HPDE6-E6E7 (cell line): ENCODE results near the gene LTA4H.
"Not testable (repeated sequence)": the region's sequence is repeated elsewhere in the genome, so short reads cannot be mapped to it uniquely, and the experiment has no call there.

Experiments used
- DNase-seq: peaks from one replicate; pipeline ENCODE4 v3.0.0; 2011; ENCODE audit warnings: missing footprints; ENCODE audit errors: extremely low spot score

Gene LTA4H

DNA sequence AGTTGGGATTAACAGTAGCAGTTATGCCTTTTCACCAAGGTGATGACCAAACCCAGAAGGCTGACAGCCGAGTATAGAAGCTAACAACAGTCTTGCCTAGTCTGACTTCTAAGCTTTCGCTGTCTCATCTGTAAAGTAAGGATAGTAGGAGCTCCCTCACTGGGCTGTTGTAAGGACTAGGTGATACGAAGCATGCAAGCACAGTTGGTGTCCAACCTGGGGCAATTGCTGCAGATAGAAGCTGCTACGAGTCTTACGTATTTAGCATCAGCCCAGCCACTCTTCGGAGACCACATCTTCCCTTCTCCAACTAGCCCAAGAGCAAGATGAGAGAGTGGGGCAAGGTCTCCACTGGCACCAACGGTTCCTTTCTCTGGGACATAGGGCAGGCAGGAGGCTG lies 45.3 kb downstream of the LTA4H start:
- no peak for DNase-seq

DNA sequence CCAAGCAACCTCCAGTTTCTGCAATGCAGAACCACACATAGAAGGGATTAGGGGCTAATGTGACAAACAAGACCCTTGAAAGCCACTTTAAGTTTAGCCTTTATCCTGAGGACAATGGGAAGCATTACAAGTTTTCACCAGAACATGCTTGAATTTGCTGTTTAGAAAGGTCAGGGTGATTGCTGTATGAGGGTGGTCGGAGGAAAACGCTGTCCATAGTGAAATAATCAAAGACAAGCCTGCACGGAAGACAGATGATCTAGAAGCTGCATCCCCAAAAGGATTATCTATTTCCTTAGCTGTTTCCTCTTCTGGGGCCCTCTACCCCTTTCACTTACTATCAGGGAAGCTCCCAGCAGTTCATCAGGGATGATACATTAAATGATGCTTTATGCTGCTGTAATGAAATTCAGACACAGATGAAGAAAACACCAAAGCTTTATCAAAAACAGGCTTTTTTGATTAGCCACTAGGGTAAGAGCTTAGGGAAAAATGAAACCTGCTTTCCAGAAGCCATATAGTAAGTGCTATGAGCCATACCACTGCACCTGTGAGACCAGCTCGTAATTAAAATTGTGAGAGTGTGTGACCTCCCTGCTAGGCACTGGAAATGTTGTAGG lies 45.8 kb downstream of the LTA4H start:
- DNase-seq = no peak

DNA sequence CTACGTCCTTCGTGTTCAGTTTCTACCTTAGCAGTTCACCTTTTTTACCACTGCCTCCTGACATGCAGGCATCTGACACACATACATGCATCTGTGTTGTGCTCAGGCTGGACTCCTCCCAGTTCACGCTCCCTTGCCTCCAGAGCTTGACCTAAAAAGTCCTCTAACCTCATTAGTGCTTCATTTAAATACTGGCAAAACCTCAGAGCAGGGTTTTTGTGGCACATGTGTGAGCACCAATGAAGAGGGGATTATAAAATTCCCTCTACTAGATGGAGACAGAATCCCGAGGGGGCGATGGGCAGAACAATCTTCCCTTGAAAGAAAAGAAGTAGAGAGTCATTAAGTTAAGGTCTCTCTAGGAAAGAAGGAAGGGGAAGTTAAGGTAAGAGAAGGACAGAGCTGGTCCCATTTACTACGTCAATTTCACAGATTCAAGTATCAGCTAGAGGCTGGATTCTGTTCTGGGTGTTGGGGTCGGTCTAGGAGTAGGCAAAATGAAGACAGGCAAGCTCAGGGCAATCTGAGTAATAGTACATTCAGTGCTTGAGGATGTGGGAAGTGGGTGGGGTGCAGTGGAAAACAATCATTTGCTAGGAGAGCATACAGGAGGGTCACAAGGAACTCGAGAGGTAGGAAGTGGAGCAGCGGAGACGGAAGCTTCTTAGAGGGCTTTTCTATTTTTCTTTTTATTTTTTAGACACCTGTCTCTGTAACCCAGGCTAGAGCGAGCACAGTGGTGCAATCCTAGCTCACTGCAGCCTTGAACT lies 46.7 kb downstream of the LTA4H start:
- no peak for DNase-seq

DNA sequence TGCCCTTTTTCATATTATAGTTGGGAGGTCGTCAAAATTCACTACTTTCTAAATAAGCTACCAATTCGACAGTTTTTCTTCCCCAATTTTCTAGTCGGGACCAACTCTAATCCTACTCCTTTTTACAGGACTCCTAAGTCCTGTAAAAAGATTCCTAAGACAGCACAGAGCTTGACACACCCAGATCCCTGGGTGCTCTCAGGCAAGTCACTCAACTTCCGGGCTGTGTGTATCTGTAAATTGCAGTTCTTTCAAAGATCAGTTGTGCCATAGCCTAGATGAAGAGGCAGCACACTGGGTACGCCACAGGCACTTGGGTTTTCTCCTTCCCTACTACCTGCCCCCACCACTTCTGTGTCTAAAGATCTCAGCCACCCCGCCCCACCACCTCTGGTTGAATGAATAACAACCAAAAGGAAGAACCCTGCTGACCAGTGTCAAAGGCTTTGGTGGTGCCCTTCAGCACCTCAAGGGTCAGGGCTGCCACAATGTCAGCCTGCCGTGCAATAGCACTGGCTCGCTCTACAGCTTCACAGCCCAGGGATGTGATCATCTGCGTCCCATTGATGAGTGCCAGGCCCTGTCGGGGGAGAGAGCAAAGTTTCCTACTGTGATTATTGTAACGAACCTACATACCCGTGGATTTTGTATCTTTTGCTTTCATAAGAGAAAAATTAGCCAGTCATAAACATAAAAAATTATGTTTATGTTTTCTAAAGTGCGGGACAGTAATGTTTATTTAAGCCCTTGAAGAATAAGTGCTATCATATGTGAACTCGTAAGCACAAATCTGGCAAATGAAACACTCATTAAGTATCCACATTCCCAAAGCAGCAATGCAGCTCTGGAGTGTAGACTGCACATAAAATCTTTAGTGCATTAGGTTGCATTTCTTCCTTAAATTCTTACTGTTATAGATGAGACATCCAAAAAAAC lies 48.5 kb downstream of the LTA4H start:
- no peak for DNase-seq

DNA sequence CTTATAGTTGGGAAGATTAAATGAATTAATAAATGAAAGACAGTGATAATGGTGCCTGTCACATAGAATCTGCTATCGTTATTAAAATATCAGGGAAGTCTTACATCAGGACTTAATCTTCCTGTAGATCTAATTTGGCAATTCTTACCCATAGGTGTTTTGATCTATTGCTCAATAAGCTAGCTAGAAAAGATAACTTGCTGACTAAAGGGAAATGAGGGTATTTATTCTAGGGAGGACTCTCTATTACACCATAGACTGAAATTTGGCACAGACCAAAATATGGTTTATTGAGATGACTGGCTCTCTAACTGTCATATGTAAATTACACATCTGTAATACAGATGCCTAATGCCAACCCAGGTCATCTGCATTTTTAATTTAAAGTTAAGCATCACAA lies 50.7 kb downstream of the LTA4H start:
- DNase-seq = no peak

DNA sequence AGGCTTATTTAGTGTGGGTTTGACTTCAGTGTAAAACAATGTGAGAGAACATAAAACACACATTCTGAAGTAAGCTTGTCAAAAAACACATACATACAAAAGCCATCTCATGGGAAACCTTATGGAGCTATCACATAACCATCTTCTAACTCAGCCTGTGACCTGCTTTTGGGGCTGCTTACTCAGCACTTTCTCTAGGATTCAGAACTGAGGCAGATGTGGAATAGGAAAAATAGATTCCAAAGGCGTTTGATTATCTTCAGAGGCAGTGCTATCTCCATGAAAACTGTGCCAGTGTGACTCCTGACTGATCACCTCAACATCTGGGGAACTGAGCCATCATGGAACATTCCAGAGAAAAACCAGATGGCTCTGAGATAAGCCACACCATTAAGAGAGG lies 52.8 kb downstream of the LTA4H start:
- DNase-seq = no peak

DNA sequence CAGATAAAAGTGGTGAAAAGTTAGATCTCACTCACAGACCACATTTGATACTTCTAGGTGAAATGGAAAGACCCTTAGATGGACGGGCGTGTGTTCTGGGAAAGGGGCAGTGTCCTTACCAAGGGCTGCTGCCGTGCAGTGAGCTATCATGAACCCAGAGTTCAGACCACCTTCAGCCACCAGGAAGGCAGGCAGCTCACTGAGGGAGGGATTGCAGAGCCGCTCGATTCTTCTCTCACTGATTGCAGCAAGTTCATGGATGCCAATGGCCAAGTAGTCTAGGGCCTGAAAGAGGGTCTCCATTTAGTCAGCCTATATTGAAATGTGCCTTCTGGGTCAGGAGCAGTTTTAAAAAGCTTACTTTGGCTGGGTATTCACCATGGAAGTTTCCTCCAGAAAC lies 55.0 kb downstream of the LTA4H start:
- no peak for DNase-seq

DNA sequence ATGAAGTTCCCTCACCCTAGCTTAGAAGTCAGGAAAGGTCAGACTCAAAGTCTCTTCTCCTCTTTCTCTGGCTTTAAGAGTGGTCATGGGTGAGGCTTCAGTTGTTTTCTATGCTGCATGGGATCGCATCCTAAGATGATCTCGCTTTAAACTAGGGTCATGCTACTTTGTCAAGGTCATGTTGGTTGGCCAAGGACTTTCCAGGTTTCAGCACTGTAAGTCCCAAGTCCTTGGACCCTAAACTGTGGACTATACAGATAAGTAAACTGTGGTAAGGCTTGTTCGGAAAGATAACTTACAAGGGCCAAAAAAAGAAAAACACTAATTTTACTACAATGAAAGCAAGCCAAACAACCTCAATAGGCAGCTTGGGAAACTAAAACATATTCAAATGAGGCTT lies 56.6 kb downstream of the LTA4H start:
- no peak for DNase-seq

DNA sequence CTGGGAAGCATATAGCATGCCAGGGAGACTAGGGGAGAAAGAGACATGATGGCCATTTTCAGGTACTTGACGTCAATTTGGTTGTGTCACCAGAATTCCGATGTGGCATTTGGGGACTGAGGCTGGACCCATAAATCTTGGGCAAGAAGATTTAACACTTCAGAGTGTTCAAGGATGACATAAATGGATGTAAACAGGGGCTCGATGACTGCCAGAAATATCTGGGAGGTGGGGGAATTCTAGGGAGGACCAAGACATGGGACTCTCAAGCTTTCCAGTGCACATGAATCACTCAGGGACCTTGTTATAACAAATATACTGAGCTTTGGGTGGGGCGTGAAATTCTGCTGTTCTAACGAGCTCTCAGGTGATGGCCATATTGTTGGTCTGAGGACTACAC lies 57.0 kb downstream of the LTA4H start:
- no peak for DNase-seq

DNA sequence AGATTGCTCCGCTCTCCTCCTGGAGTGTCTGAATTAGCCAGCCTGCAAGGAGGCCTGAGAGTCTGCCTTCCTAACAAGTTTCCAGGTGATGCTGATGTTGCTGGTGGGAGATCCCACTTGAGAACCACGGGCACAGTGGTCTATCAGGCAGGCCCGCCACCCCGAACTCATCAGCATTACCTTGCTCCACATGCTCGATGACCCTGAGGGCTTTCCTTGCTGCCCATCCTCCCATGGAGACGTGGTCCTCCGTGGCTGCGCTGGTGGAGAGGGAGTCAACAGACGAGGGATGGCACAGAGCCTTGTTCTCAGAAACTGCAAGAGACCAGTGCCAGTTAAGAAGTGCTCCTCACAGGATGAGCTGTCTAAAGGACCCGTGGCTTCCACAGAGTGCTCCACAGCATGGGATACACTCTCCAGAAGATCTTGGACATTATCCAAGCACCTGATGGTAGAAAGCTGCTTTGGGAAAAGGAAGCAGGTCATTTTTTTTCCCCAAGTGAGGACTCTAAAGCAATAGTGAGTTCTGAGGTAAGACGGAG lies 57.6 kb downstream of the LTA4H start:
- DNase-seq = no peak

DNA sequence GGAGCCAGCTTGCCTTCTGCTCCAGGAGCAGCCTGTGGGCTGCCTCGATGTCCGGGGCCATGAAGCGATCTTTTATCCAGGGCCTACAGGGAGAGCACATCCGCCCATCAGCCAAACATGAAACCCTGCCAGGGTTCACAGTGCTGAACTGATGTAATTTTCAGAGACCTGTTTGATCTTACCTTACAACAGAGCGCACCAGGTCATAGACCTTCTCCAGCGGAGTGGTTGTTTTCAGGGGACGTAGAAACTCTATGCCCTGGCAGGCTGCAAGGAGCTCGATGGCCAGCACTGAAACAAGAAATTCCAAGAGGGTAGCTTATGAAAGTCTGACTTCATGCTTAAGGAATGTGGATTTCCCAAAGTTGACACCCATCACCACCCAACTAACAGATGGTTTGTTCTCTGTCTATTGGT lies 59.0 kb downstream of the LTA4H start:
- no peak for DNase-seq

DNA sequence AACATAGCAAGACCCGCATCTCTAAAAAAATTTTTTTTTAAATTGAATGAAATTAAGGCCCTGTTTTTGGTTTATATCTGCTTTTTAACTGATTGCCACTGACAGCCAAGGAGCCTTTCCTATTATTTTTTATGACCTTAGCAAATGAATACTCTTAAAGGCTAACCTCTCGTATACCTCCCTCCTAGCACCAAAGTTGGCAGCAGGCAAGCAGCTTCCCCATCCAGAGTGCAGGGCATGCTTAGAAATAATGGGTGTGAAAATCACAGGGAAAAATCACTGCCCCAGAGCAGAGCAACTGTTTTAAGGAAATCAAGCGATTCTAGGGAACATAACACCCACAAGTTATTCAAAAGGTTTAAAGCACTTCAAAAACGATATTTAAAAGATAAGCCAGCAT lies 59.9 kb downstream of the LTA4H start:
- no peak for DNase-seq

DNA sequence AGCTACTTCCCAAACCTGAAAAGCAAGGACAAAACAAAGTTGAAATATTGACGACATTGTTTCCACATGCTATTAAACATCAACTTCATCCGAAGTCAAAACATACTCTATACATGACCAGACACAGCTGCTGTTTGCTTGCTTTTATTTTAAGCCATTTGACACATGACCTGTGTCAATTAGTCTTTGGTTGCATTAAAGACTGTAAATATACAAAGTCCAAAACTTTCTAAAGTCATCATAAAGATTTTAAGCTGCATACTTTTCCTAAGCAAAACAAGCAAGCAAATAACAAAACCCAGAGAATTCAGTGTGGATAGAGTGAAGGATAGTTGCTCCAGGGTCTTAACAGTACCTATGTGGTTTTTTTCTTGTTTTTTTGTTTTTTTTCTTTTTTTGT lies 61.0 kb downstream of the LTA4H start:
- DNase-seq = no peak

DNA sequence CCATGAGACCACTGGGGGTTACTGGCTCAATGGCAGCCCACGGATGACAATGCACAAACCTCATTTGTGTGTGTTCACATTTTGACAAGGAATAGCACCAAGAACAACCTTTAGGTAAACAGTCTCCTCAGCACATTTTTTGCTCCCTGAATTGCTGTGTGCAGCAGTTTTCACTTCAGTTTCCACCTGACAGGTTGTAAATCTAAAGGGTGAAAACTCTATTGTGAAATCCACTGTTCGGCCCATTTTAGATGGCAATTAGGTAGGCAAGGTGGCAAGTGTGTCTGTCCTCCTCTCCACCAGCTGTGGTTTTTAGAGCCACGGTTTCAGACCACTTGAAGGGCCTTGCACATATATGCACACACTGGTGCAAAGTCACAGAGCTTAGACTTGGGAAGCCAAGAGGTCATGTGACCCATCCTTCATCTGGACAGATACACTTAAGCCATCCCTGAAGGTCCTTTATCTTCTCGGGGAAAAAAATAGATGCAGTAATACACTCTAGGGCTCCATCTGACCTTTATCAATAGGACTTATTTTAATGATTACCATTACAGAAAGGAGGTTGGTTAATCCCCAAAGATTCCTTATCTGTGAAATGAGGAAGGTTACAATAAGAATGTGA lies 62.4 kb downstream of the LTA4H start:
- DNase-seq = no peak

DNA sequence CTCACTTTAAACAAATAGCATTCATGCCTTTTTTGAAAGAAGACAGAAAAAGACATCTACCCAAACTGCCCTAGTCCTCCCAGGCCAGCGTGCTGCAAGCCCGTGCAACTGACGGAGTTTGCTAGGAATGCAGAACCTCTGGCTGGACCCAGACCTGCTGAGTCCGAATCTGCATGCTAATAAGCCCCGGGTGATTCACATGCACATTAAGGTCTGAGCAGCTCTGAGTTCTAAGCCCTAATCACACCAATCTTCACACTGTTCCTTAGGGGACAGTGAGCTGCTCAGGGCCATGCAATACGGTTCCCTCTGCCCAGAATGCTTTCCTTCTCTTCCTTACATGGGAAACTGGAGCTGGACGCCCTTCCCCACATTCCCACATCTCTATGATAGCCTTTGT lies 64.5 kb downstream of the LTA4H start:
- no peak for DNase-seq

DNA sequence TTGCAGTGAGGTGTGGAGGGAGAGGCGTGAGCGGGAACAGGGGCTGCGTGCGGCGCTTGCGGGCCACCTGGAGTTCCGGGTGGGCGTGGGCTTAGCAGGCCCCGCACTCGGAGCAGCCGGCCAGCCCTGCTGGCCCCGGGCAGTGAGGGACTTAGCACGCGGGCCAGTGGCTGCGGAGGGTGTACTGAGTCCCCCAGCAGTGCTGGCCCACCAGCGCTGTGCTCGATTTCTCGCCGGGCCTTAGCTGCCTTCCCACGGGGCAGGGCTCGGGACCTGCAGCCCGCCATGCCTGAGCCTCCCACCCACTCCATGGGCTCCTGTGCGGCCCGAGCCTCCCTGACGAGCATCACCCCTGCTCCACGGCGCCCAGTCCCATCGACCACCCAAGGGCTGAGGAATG lies 66.3 kb downstream of the LTA4H start:
- not testable (repeated sequence) for DNase-seq

DNA sequence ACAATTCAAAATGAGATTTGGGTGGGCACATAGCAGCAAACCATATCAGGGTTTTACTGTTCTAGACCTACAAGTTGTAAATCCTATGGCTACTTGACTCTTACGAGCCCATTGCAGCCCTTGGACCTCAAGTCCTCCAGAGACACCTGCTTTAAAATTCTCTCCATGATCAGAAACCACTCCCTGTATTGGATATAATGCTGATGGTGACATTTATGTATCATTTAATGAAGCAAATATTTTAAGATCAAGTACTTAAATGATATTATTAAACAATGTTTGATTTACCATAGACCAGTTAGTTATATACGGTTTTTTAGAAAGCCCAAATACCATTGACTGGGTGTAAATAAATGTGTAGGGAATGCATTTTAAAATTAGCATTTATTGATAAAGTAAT lies 68.1 kb downstream of the LTA4H start:
- no peak for DNase-seq

DNA sequence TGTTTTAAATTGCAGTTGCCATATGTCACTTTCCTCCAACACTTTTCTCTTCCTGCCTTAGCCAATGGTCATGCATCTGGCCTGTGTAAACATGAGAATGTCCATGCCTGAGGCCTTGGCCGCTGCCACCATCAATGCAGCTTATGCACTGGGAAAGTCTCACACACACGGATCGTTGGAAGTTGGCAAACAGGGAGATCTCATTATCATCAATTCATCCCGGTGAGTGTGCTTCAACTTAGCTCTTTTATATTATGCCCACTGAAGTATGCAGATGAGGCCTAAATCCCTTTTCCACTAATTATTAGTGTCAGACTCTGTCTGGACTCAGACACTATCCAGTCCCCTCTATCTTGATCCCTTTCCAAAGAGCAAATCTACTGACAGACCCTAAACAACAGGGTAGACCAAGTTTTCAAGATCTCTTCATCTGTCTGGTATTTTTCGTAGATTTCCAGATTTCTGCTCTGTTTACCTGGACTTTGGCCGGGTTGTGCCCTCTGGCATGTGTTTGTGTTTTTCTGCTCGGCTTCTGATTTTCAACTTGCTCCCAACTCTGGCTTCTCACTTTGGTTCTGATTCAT lies 69.0 kb downstream of the LTA4H start:
- DNase-seq = no peak

DNA sequence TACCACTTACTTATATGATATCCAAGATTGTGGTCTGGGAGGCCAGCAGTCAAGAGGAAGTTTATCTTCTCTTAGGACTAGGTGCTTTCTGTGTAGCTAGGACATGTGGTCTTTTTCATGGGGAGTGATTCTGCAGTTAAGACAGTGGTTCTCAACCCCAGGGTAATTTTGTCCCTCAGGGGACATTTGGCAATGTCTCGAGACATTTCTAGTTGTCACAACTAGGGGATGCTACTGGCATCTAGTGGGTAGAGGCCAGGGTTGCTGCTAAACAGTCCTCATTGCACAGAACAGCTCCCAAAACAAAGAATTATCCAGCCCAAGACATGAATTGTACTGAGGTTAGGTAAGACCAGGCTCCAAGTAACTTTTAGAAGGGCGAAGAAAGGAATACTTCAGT lies 72.3 kb downstream of the LTA4H start:
- no peak for DNase-seq

DNA sequence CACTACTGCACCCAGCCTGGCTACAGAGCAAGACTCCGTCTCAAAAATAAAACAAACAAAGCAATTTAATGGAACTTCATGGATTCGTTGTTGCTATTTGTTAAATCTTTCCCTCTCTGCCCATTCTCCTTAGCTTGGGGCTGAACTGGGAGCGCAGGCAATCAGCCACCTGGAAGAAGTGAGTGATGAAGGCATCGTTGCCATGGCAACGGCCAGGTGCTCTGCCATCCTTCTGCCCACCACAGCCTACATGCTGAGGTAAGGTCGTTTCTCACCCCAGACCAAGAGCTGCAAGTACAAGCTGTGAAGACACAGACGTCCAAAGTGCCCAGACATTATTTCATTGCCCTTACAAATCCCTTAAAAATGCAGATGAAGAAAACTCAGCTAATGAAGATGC lies 73.2 kb downstream of the LTA4H start:
- DNase-seq = no peak

DNA sequence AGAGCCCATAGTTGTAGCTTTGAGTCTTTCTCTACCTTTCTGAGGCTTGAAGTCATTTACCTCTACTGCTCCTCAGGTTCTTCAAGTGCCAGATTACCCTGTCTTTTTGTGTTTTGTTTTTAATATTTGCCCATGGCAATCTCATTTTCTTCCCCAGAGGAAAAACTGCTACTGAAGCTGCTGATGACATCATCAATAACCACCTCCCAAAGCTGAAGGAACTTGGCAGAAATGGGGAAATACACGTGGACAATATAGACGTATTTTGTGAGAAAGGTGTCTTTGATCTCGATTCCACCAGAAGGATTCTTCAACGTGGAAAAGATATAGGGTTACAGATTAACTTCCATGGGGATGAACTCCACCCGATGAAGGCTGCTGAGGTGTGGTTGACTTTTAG lies 75.1 kb downstream of the LTA4H start:
- DNase-seq = no peak

DNA sequence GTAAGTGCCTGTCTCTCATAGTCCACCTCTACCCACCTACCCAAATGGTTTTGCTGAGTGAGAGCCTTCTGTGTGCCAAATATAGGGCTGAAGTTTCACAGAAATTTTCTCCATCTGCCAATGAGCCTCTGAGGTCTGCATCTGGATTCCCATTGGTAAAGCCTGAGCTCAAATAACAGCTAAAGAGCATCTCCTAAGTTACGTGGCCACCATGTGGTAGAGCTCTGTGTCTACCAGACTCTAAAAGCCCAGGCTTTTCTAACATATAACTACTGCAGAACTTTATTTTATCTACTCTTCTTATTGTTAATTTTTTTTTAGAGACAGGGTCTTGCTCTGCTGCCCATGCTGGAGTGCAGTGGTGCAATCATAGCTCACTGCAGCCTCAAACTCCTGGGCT lies 76.3 kb downstream of the LTA4H start:
- no peak for DNase-seq
